Body of pancreas (tissue), 4 donors: ENCODE results near the gene SLC2A4. TPM values are rescaled to one million over a fixed set of nuclear protein-coding genes. Genes with fewer than 3 reads are reported as not detected.

Experiments used
- ATAC-seq: fragments of 150-250 bp; one replicate; pipeline ENCODE4 v1.9.1; 2016
- DNase-seq, 4 donors: peaks; one replicate each; pipeline ENCODE4 v3.0.0-alpha.2; 2019
- H3K27ac ChIP-seq, 4 donors: fragments of 200-600 bp; sonication (generic); 1 replicate in 3 of 4; 2 replicates in 1 of 4; pipeline versions ENCODE4 v1.5.1 to v1.6.1; 2016 to 2019; ENCODE audit warnings: mild to moderate bottlenecking in 1 of 4, mixed read lengths in 1 of 4, moderate library complexity in 1 of 4
- H3K27me3 ChIP-seq, 2 donors: fragments of 200-600 bp; sonication (generic); one replicate each; pipeline ENCODE4 v1.6.0; 2016; ENCODE audit warnings: mild to moderate bottlenecking in 1 of 2
- H3K36me3 ChIP-seq, 2 donors: fragments of 200-600 bp; sonication (generic); replicated peaks in 1 of 2; 2 replicates each; pipeline ENCODE4 v1.5.1; 2016; ENCODE audit warnings: low read depth in 2 of 2; ENCODE audit not compliant: insufficient read depth in 1 of 2
- H3K4me1 ChIP-seq: fragments of 200-600 bp; sonication (generic); one replicate; pipeline ENCODE4 v1.6.0; 2016
- H3K4me3 ChIP-seq, 2 donors: fragments of 200-600 bp; sonication (generic); 1 replicate in 1 of 2; 2 replicates in 1 of 2; pipeline ENCODE4 v1.5.1; 2016 to 2019
- H3K9me3 ChIP-seq, 3 donors: fragments of 200-600 bp; sonication (generic); 1 replicate in 2 of 3; 2 replicates in 1 of 3; pipeline ENCODE4 v1.5.1; 2016
- CTCF ChIP-seq, 7 experiments: fragments of 450-650 bp in 4 of 7; fragments of 200-600 bp in 3 of 7; sonication (generic) in 3 of 7; IDR thresholded peaks; one replicate each; pipeline ENCODE4 v1.5.1; 2016 to 2019; ENCODE audit warnings: antibody characterized with exemption in 7 of 7
- POLR2A ChIP-seq, 3 donors: fragments of 450-650 bp; IDR thresholded peaks; one replicate each; pipeline ENCODE4 v1.6.1; 2016; ENCODE audit warnings: antibody characterized with exemption in 3 of 3, mild to moderate bottlenecking in 2 of 3
- WGBS, 2 donors: methylation state at CpG; one replicate each; pipeline ENCODE4 v1.1.5; 2017; 5-methylcytosine and 5-hydroxymethylcytosine counted together
- intact Hi-C: fragments of 100-400 bp; cut with DNase I; formaldehyde crosslinking; loops from one replicate; pipeline ENCODE4 v1.15.1; 2023
- total RNA-seq, 2 donors: library from RNA; depleted of rRNA; stranded (reverse); fragments of >200 nt; gene quantifications; one replicate each; pipeline ENCODE4 v1.1.0, GENCODE V29; 2016

SLC2A4 gene
- total RNA-seq, 2 donors from 2014 or later = 1.3 to 10.5 TPM

GRCh38 chr17:7248796-7249195 is 32.7 kb upstream of the SLC2A4 start:
- H3K36me3 ChIP-seq = peaks cover 0 to 4% of the 10 kb centered on the region in 2 donors
- peaks cover 48% of the 10 kb centered on the region for H3K4me1 ChIP-seq
- WGBS, 2 donors = 62 to 67% methylated on average over 4 of the region's 4 CpGs
- ATAC-seq (no peak), DNase-seq (no peak)
- TF ChIP-seq CTCF (IDR thresholded peaks at IDR 0.05) = no peak
- TF ChIP-seq POLR2A (IDR thresholded peaks at IDR 0.05) = no peak
- H3K27ac ChIP-seq = peak overlapping the region in 2 of 4 donors; percentile 8 to 14
- intact Hi-C loops = no loop called here
- H3K4me3 ChIP-seq = no peak overlapping the region
- no peaks in the 10 kb centered on the region for H3K27me3 ChIP-seq
- no peaks in the 10 kb centered on the region for H3K9me3 ChIP-seq

- DNase-seq = no peak
Observed at GRCh38 chr17:7249214-7249613, 32.3 kb upstream of the SLC2A4 start.

GRCh38 chr17:7249830-7250229 is 31.7 kb upstream of the SLC2A4 start:
- peaks cover 38% of the 10 kb centered on the region for H3K4me1 ChIP-seq
- H3K9me3 ChIP-seq = no peaks in the 10 kb centered on the region
- WGBS, 2 donors = 78 to 87% methylated on average over 7 of the region's 7 CpGs
- no peak for TF ChIP-seq POLR2A (IDR thresholded peaks at IDR 0.05)
- no peak for TF ChIP-seq CTCF (IDR thresholded peaks at IDR 0.05)
- no peak for ATAC-seq
- H3K27me3 ChIP-seq = no peaks in the 10 kb centered on the region
- no peak for DNase-seq
- intact Hi-C loops = no loop called here
- H3K27ac ChIP-seq = peak overlapping the region in 2 of 4 donors; percentile 2 to 100
- peaks cover 0 to 6% of the 10 kb centered on the region in 2 donors for H3K36me3 ChIP-seq
- no peak overlapping the region for H3K4me3 ChIP-seq

More at GRCh38 chr17:7249214-7249613, 32.3 kb upstream of the SLC2A4 start:
- no peak for ATAC-seq
- TF ChIP-seq CTCF (IDR thresholded peaks at IDR 0.05) (no peak), POLR2A (IDR thresholded peaks at IDR 0.05) (no peak)
- Histone ChIP-seq H3K4me3 (no peak overlapping the region), H3K4me1 (peaks cover 45% of the 10 kb centered on the region), H3K9me3 (no peaks in the 10 kb centered on the region), H3K36me3 (peaks cover 0 to 4% of the 10 kb centered on the region in 2 donors), H3K27me3 (no peaks in the 10 kb centered on the region), H3K27ac (peak overlapping the region in 2 of 4 donors; percentile 8 to 14)
- intact Hi-C loops = no loop called here
- WGBS, 2 donors = 70 to 79% methylated on average over 6 of the region's 6 CpGs

- no peaks in the 10 kb centered on the region for H3K27me3 ChIP-seq
- peaks cover 0 to 7% of the 10 kb centered on the region in 2 donors for H3K36me3 ChIP-seq
- H3K9me3 ChIP-seq = no peaks in the 10 kb centered on the region
- ATAC-seq (no peak), DNase-seq (peak in 1 of 4 donors; percentile 29)
- H3K27ac ChIP-seq = peak overlapping the region; percentile 87 to 100 (median 100)
- H3K4me1 ChIP-seq = peaks cover 38% of the 10 kb centered on the region
- WGBS, 2 donors = 0 to 1% methylated on average over 9 to 49 of the region's 55 CpGs
- intact Hi-C loops = no loop called here
- TF ChIP-seq CTCF (IDR thresholded peaks at IDR 0.05) = no peak
- TF ChIP-seq POLR2A (IDR thresholded peaks at IDR 0.05) = no peak
- H3K4me3 ChIP-seq = peak overlapping the region; percentile 98 to 99
Observed at GRCh38 chr17:7250695-7251627, 30.6 kb upstream of the SLC2A4 start.
